ENCODE results near the gene SPRYD7.

GRCh38 chr13:49914947-49915346 is 21.2 kb downstream of the SPRYD7 start:
- TF ChIP-seq EP300 (IDR thresholded peaks at IDR 0.05) (no peak), POLR2AphosphoS5 (IDR thresholded peaks at IDR 0.05) (no peak), CTCF (IDR thresholded peaks at IDR 0.05) (no peak)

Data from stomach (tissue), 4 donors.